ENCODE results near the gene TBK1. TPM values are rescaled to one million over a fixed set of nuclear protein-coding genes. Genes with fewer than 3 reads are reported as not detected.

TBK1 gene
- total and polyA plus RNA-seq, 10 of the 15 experiments (the other 5 are each of a cell fraction or from before 2014, with no cell fraction given) = 13.4 to 49.3 (median 37.7) TPM

DNA sequence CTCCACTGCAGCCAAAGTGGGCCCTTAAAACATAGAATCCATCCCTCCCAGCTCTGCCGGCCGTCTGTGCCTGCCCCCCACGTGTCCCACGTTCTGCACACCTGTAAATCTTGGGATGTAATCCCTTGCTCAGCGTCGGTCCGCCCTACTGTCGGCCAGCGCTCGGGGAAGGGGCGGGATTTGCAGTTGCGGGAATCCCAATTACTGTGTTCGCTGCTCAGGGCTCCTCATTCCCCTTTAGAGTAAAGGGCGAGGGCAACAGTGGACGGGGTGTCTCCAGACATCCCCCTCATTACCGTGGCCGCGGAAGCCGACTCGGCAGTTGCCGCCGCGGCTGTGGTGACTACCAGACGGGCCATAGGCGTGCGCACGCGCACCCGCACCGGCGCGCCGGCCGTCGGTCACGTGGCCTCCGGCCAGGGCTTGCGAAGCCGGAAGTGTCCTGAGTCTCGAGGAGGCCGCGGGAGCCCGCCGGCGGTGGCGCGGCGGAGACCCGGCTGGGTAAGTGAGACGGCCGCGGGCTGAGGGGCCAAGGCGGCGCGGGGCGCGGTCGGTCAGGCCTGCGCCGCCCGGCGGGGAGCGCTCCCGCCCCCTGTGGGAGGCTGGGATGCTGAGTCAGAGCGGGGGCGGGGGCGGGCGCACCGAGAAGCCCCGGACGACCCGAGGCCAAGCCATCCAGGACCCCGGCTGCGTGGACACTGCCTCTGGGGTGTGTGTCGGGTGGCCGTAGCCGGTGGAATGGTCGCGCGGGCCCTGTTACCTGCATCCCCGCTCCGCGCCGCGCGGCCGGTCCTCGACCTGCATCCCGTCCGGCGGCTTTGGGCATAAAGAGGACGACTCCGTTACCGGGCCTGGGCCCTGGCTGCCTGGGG lies at the start of gene TBK1 (continued):
- no peak for TF ChIP-seq PRDM15 (CRISPR knock-in tag; IDR thresholded peaks at IDR 0.05)
- peak; percentile 74 for TF ChIP-seq RELA (IDR thresholded peaks at IDR 0.05; ENCODE audit: borderline replicate concordance, partially characterized antibody)
- TF ChIP-seq, protein P1, sequence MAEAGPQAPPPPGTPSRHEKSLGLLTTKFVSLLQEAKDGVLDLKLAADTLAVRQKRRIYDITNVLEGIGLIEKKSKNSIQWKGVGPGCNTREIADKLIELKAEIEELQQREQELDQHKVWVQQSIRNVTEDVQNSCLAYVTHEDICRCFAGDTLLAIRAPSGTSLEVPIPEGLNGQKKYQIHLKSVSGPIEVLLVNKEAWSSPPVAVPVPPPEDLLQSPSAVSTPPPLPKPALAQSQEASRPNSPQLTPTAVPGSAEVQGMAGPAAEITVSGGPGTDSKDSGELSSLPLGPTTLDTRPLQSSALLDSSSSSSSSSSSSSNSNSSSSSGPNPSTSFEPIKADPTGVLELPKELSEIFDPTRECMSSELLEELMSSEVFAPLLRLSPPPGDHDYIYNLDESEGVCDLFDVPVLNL (IDR thresholded peaks at IDR 0.05; ENCODE audit: low read depth, low read length) = no peak
- TF ChIP-seq KDM1A (IDR thresholded peaks at IDR 0.05; ENCODE audit: borderline replicate concordance) = no peak
- no peak for TF ChIP-seq HDAC6 (IDR thresholded peaks at IDR 0.05; ENCODE audit: unreplicated experiment)
- TF ChIP-seq RELB (IDR thresholded peaks at IDR 0.05; ENCODE audit: low read depth) = 0 out of 2 replicates have a peak, but pooled peaks have one; percentile 24
- 0 out of 2 replicates have a peak, but pooled peaks have one; percentile 17 for TF ChIP-seq TCF3 (IDR thresholded peaks at IDR 0.05; ENCODE audit: borderline replicate concordance, insufficient read depth, low read depth, low read length)
- TF ChIP-seq CEBPB (IDR thresholded peaks at IDR 0.05; ENCODE audit: borderline replicate concordance in 1 of 2, low read depth in 2 of 2, low read length in 2 of 2) = no peak
- TF ChIP-seq CREB1 (IDR thresholded peaks at IDR 0.05; ENCODE audit: low read depth) = no peak; the same call in 1 of the 2 replicates
- TF ChIP-seq, protein P2, sequence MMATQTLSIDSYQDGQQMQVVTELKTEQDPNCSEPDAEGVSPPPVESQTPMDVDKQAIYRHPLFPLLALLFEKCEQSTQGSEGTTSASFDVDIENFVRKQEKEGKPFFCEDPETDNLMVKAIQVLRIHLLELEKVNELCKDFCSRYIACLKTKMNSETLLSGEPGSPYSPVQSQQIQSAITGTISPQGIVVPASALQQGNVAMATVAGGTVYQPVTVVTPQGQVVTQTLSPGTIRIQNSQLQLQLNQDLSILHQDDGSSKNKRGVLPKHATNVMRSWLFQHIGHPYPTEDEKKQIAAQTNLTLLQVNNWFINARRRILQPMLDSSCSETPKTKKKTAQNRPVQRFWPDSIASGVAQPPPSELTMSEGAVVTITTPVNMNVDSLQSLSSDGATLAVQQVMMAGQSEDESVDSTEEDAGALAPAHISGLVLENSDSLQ (IDR thresholded peaks at IDR 0.05) = no peak
- TF ChIP-seq CHD1 (IDR thresholded peaks at IDR 0.05; ENCODE audit: low read depth, low read length) = no peak
- no peak for TF ChIP-seq RBBP5 (conservative IDR thresholded peaks at IDR 0.05)
- TF ChIP-seq, protein P3, sequence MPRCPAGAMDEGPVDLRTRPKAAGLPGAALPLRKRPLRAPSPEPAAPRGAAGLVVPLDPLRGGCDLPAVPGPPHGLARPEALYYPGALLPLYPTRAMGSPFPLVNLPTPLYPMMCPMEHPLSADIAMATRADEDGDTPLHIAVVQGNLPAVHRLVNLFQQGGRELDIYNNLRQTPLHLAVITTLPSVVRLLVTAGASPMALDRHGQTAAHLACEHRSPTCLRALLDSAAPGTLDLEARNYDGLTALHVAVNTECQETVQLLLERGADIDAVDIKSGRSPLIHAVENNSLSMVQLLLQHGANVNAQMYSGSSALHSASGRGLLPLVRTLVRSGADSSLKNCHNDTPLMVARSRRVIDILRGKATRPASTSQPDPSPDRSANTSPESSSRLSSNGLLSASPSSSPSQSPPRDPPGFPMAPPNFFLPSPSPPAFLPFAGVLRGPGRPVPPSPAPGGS (IDR thresholded peaks at IDR 0.05; ENCODE audit: borderline replicate concordance, insufficient read depth, low read depth, low read length, poor library complexity, severe bottlenecking) = peak; percentile 15
- no peak for TF ChIP-seq STAT1 (conservative IDR thresholded peaks at IDR 0.05)
- TF ChIP-seq ZNF622 (IDR thresholded peaks at IDR 0.05) = no peak
- TF ChIP-seq, protein P4, sequence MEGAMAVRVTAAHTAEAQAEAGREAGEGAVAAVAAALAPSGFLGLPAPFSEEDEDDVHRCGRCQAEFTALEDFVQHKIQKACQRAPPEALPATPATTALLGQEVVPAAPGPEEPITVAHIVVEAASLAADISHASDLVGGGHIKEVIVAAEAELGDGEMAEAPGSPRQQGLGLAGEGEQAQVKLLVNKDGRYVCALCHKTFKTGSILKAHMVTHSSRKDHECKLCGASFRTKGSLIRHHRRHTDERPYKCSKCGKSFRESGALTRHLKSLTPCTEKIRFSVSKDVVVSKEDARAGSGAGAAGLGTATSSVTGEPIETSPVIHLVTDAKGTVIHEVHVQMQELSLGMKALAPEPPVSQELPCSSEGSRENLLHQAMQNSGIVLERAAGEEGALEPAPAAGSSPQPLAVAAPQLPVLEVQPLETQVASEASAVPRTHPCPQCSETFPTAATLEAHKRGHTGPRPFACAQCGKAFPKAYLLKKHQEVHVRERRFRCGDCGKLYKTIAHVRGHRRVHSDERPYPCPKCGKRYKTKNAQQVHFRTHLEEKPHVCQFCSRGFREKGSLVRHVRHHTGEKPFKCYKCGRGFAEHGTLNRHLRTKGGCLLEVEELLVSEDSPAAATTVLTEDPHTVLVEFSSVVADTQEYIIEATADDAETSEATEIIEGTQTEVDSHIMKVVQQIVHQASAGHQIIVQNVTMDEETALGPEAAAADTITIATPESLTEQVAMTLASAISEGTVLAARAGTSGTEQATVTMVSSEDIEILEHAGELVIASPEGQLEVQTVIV (IDR thresholded peaks at IDR 0.05; ENCODE audit: borderline replicate concordance, partially characterized antibody) = peak; percentile 50

Measured in GM12878 (cell line).